Diencephalon (tissue), 1 donor: ENCODE results near the gene TDRD5. TPM values are rescaled to one million over a fixed set of nuclear protein-coding genes. Genes with fewer than 3 reads are reported as not detected.

Experiments used
- small RNA-seq: library from RNA; depleted of rRNA; stranded (forward); fragments of <200 nt; gene quantifications from one replicate; pipeline ENCODE3, GENCODE V24; 2014
- total RNA-seq: library from RNA; depleted of rRNA; stranded (reverse); fragments of >200 nt; gene quantifications from one replicate; pipeline ENCODE4 v1.2.3, GENCODE V29; 2014

TDRD5 gene
- 4.6 TPM for total RNA-seq

DNA sequence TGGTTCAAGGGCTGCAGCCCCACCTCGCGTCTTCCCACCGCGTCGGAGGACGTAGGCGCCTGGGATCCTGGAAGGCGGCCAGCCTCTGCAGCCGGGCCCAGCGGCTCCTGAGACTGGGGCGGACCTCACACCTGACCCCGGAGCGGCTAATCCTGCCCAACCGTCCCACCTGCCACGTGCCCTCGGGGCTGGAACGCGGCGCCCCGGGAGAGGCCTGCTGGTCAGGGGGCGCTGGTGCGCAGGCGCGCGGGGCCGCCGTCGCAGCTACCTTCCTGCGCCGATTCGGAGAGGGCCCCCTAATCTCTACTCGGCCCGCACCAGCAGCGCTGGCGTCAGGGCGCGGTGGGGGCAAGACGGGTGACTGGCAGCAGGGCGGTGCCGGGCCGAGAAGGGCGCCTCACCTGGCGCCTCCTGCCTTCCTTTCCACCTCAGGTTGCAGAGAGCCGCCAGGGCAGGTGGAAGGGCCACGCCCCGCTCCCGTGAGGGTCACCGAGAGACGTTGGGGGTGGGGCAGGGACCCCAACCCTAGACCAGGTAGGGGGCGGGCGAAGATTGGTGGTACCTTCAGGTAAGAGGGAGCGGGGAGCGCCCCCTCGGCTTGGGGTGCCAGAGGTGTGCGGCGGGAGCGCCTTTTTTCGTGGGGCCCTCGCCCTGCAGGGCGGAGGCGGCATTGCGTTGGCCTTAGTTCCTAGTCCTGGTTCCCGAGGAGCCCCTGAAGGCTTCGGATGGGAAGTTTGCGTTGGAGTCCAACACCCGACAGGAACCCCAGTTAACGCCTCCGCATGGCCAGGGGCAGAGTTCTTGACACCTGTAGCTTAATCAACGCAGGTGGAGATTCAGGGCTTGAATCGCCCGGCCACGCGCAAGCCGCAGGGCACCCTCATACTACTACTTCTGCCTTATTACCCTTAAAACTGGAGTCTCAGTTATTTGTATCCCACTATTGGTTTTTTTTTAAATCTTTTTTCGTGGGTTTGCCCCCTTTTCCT lies at the start of gene TDRD5:
Gene TDRD5, plus strand, starts transcription at position 241 of the 989 bp plus-strand sequence. CDS start 784 bp downstream, outside the sequence.

GRCh38 chr1:179575497-179576314 lies 15.9 kb upstream of the TDRD5 start, which contains the start of gene NPHS2:
TSS of gene NPHS2 (minus strand) at chr1:179575948. CDS start at chr1:179575864, 84 bp downstream.

Small RNAs within 50 kb of the gene (small RNA-seq; reads per million reads assigned to genes)
- gene RNU5F-2P, result 0.26 reads per million, percentile 9 among the genes with 10 or more reads in this experiment

Other genes starting within 250 kb of the TDRD5 start
- gene AXDND1, start 225.9 kb upstream of the TDRD5 start, total RNA-seq, result 0.69 TPM
- gene NPHS2, start 15.9 kb upstream of the TDRD5 start, total RNA-seq, result not detected
- gene FAM163A, start 151.5 kb downstream of the TDRD5 start, total RNA-seq, result 1.6 TPM